HG03565 (cell line): Measurements from ENCODE around the gene BRD2.

Experiments
- ATAC-seq: cut with Tn5 transposase; IDR thresholded peaks from one replicate; pipeline ENCODE4 v1.9.1; 2021; ENCODE audit warnings: mild to moderate bottlenecking, moderate library complexity; ENCODE audit not compliant: unreplicated experiment

The BRD2 gene

DNA sequence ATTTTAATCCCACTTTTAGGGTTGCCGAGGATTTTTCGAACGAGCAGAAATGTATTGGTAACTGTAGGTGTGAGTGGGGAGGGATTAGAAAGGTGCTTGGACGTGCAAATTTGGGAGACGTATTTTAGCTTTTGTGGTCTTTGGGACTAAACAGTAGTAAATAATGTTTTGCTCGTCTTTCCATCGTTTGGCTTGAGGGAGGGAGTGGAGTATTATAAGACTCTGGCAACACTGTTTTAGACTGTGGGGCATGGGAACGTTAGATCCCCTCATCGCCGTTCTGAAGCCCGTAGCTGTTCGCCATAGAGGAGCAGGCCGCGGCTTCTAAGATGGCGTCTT, 2.8 kb downstream of the BRD2 start:
- no peak for ATAC-seq

DNA sequence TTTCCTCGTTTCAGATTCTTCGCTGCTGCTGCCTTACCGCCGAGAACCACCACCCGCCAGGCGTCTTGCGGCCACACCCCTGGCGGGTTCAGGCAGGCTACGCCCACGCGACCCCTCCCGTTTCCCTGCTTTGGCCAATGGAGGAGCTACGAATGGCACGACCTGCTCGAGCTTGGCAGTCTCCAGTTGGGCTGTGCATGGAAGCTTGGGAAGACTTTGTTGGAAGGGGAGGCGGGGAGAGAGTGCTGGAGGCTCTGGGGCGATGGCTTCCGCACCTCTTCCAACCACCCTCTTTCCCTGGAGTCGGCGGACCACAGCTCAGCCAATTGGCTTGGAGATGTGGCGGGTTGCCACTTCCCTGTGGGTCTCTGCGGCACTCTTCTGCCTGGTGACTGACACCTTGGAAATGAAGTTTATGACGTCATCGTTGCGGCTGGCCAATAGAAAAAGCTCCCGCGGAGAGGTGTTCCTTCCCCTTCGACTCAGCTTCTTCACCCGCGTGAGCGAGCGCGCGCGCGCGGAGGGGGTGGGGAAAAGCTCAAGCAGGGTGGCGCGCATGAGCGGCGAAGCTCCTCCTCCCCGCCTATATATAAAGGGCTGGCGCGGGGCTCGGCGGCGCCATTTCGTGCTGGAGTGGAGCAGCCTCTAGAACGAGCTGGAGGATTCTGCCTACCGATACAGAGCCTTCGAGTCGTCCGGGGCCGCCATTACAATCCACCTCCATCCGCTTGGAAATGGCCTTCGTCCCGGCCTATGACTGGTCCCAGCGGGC, 3.4 kb downstream of the BRD2 start:
- peak; percentile 34 for ATAC-seq

DNA sequence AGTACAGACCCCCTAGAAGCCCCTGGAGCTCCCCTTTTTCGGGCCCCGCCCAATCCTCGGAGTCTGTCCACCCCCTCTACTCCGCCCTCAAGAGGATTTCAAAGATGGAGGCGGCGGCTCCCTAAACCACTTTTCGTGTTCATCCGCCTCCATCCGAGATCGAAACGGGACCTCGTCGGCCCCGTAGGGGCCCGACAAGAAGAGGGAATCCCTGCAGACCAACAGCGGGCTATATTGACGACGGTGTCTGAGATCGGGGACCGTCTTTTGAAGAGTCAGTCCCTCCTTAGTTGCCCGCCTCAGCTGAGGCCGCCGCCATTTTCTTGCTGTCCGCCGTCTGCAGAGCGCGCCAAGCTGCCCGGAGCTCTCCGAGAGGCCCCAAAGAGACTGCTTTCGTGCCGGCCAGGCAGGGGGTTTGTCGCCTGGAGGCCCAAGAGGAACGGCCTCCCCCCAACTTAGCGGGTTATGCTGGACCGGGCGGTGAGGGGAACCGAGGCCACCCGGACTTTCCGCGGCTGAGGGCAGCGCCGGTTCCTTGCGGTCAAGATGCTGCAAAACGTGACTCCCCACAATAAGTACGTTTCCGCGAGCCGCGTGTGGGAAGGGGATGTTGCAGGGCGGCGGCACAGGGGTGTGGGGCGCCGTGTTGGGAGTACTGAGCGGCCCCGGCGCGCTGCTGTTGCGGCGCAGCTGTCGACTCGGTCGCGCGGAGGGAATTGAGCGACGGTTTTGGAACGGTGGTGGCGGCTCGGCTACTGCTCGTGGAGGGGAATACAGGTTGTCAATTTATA, 4.2 kb downstream of the BRD2 start:
- no peak for ATAC-seq

DNA sequence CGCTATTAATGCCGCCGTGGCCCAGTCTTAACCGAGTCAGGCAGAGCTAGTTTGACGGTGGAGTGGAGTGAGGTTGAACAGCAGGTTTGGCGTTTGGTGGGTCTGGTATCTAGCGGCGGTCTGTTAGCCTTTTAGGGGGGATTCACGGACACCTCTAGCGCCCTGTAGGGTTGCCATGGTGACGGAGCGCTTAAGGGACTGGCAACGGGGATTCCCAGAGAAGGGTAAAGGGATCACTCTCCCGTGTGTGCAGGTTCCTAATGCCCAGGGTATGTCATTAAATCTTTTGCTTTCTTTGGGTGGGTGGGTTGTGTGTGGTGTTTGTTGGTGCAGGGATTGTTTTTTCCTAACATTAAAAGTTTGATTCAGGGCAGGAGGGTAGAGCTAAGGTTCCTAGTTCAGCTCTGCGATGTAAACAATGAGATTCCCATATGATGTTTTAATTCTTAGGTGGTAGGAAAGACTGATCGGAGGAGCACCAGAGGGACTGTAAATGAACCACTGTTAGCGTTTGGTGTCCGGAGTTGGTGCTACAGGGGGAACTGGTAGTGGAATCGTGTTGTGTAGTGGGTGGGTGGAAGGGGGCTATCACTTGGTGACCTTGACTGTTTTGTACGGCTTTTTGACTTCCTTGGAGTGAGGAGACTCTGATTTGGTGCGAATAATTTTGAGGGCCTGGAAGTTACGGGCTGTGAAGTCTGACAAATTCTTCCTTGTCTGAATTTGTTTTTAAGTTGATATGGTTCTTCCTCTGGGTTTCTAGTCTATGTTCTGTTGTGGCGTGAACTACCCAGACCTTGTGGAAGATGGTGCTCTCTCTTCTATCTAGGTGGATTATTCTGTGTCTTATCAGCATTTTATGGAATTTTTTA, 5.0 kb downstream of the BRD2 start:
- ATAC-seq, result no peak

DNA sequence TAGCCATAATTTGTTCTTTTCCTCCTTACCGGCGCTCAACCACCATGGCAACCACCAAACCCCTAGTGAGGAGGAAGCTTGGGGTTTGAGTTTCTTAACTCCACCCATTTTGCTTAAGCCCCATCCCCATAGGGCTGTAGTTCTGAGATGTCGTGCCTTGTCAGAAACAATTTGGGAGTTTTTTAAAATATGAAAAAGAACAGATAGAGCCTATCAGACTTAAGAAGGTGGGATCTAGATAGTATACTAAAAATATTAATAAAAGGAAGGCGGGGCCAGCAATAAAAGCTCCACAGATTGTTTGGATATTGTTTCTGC, 5.6 kb downstream of the BRD2 start:
- no peak for ATAC-seq

DNA sequence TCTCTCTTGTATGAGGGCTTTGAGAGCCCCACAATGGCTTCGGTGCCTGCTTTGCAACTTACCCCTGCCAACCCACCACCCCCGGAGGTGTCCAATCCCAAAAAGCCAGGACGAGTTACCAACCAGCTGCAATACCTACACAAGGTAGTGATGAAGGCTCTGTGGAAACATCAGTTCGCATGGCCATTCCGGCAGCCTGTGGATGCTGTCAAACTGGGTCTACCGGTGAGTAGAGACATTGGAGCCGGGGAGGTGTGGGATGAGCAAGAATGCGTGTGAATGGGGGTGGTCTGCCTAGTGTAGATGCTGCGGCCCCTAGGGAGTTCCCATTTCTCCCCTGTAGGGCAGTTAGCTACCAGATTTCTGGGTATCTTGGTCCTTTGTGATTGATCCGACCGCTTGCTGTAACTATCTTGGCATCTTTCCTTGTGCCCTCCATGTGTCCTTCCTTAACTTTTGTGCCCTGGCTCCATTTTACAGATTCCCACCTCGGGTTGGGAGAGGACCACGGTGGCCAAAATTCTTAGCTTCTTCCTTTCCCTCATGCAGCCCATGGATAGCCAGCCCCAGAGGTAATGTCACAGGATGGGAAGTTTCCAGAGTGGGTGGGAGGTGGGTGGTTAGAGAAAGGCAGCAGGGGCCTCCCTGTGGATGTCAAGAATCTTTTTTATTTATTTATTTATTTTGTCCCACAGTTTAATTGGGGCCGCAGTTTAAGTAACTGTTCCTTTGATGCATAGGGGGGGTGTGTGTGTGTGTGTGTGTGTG, 6.3 kb downstream of the BRD2 start:
- no peak for ATAC-seq

DNA sequence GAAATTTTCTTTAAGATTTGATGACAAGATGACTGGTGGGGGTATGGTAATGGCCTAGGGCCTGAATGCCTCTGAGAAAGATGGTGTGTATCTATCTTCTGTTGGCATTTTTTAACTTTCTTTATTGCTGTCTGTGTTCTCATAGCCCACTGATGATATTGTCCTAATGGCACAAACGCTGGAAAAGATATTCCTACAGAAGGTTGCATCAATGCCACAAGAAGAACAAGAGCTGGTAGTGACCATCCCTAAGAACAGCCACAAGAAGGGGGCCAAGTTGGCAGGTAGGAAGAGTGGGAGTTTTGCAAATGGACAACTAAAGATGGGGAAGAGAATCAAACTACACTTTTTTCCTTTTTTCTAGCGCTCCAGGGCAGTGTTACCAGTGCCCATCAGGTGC, 7.5 kb downstream of the BRD2 start:
- ATAC-seq, result no peak

DNA sequence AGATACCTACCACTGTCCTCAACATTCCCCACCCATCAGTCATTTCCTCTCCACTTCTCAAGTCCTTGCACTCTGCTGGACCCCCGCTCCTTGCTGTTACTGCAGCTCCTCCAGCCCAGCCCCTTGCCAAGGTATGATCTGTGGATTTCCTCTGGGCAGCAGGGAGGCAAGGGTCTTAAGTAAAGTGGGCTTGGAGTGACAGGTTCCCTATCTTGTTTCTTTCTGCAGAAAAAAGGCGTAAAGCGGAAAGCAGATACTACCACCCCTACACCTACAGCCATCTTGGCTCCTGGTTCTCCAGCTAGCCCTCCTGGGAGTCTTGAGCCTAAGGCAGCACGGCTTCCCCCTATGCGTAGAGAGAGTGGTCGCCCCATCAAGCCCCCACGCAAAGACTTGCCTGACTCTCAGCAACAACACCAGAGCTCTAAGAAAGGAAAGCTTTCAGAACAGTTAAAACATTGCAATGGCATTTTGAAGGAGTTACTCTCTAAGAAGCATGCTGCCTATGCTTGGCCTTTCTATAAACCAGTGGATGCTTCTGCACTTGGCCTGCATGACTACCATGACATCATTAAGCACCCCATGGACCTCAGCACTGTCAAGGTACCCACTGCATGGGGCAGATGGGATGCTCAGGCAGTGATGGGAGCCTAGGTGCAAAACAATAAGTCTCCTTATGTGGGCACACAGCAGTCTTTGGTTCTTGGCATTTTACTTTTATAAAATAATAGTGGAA, 8.1 kb downstream of the BRD2 start:
- ATAC-seq, result no peak

DNA sequence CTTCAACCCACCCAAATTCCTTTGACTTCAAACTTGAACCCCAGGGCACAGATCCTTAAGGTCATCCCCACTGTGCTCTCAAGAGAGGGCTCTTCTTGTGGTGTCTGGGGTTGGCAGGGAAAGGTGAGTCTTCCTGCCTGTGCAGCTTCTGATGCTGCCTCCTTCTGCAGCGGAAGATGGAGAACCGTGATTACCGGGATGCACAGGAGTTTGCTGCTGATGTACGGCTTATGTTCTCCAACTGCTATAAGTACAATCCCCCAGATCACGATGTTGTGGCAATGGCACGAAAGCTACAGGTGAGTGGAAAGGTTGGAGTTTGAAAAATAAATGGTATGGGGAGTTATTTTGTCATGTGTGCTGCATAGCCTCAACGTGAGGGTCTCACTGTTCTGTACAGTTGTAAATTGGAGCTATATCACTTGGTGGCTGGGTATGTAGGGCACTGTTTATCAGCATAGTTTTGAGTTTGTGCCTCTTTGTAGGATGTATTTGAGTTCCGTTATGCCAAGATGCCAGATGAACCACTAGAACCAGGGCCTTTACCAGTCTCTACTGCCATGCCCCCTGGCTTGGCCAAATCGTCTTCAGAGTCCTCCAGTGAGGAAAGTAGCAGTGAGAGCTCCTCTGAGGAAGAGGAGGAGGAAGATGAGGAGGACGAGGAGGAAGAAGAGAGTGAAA, 9.0 kb downstream of the BRD2 start:
- no peak for ATAC-seq

DNA sequence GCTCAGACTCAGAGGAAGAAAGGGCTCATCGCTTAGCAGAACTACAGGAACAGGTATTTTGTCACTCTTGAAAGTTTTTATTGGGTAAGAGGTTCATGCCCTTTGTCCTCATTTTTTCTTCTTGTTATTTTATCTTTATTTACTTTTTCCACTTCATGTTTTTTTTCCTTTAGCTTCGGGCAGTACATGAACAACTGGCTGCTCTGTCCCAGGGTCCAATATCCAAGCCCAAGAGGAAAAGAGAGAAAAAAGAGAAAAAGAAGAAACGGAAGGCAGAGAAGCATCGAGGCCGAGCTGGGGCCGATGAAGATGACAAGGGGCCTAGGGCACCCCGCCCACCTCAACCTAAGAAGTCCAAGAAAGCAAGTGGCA, 9.5 kb downstream of the BRD2 start:
- no peak for ATAC-seq

DNA sequence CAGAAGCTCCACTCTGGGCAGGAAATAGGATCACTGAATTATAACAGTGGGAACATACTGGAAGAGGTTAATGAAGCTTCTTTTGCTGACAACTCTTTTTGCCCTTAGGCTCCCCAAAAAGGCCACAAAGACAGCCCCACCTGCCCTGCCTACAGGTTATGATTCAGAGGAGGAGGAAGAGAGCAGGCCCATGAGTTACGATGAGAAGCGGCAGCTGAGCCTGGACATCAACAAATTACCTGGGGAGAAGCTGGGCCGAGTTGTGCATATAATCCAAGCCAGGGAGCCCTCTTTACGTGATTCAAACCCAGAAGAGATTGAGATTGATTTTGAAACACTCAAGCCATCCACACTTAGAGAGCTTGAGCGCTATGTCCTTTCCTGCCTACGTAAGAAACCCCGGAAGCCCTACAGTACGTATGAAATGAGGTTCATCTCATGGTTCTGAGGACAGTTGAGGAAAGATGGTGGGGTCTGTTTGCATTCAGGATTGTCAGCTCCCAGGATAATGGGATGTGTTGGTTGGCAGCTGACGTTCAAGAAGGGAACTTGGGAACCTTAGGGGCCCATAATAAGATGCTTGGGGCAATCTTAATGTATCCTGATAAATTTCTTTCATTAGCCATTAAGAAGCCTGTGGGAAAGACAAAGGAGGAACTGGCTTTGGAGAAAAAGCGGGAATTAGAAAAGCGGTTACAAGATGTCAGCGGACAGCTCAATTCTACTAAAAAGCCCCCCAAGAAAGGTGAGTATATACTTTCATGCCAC, 11.5 kb downstream of the BRD2 start:
- no peak for ATAC-seq

DNA sequence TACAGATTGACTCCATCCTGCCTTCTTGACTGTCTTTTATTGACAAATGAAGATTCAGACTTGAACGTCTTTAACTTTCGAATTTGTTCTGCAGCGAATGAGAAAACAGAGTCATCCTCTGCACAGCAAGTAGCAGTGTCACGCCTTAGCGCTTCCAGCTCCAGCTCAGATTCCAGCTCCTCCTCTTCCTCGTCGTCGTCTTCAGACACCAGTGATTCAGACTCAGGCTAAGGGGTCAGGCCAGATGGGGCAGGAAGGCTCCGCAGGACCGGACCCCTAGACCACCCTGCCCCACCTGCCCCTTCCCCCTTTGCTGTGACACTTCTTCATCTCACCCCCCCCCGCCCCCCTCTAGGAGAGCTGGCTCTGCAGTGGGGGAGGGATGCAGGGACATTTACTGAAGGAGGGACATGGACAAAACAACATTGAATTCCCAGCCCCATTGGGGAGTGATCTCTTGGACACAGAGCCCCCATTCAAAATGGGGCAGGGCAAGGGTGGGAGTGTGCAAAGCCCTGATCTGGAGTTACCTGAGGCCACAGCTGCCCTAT, 12.2 kb downstream of the BRD2 start:
- no peak for ATAC-seq

DNA sequence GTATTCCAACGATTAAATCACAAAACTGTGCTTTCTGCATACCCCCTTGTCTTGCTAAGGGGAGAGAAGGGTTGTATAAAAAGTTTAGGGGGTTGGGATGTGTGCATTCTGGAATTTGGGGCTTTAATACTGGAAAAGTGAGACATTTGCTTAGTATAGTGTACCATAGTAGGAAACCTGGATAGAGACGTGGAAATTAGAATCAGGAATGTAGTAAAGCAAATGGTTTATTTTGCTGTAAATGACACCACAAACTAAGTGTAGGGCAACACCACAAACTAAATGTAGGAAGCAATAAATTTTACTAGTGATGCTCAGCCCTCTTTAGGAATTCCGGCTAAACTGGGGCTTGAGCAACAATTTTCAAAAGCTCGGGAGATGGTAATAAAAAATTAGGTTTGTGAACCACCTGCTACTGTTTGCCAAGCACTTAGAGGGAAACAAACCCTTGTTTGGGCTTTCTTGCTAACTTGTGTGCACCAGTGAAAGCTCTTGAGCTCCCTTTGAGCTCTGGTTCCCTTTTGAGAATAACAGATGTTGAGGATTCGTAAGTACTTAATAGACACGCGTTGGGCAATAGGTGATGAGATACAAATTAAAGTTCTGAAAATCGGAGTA, 13.8 kb downstream of the BRD2 start:
- no peak for ATAC-seq

DNA sequence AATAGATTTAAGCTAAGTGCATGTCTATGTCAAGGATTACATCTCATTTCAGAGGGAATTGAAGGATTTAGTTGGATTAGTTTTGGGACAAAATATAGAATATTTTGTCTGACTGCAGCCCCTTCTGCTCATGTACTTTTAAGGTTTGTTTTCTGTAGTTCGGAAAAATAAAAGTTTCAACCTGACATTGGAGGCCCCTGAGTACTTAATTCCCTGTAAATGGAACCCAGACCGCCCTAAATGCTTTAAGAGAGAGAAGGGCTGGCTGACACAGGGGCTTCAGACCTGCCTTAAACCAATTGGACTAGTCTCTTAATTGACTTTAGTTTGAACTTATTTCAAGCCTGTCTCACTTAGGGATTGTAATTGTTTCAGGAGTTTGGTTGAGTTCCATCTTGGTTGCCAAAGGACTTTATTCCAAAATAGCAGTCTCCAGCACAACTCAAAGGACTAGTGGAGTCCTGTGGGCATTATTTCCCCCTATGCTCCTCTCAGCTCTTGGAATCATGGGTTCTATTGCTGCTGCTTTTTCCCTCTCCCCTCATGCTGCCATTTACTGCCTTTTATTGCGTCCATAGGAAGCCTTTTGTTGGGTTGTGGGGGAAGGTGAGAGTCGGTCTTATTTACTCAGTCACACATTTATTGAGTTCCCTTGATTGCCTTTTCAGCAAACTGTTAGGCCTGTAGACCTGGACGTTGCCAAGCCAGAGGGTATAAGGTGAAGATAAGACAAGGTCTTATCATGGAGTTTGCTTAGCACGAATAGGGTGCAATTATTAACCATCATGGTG, 14.5 kb downstream of the BRD2 start:
- ATAC-seq, result no peak

DNA sequence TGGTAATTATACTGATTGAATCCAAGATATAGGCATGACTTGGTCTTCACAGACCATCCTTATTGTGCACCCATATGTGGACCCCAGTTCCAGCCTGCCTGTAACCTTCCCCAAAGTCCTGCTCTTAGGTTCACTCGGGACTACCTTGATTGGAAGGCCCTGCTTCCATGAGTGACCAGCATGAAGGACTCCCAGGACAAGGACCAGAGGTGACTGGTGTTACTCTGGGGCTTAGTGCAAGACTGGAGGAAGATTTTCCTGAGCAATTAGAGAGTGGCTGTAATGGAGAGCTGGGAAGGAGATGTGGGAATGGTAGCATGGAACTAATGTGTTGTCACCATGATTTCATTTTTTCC, 15.1 kb downstream of the BRD2 start:
- no peak for ATAC-seq

DNA sequence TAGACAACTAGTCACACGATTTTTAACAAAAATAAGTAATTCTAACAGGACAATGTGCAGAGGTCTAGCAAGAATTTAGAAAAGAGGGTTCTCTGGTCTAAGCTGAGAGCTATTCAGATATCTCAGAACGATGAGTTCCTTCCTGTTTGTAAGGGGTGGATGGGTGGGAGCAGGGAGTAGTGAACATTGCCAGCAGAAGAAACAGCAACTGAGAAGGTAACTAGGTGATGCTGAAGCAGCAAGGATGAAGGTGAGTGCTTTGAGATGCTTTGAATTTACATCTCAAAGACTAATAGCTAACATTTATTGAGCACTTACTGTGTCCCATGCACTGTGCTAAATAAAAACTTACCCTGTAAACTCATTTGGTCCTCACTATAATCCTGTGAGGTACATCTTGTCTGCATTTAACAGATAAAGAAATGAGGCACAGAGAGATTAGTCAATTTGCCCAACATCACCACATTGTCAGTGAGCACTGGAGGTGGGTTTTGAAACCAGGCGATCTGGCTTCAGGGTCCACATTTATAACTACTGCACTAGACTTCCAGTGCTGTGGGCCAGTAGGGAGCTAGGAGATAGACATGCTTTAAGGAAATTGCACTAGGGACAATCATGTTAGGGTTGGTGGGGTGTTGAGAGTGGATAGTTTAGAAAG, 15.7 kb downstream of the BRD2 start:
- ATAC-seq, result no peak
